ENCODE measurements around the gene TNFSF10. TPM values are rescaled to one million over a fixed set of nuclear protein-coding genes. Genes with fewer than 3 reads are reported as not detected.
A peak's percentile ranks its signal among the peaks of the same experiment; 100 is the strongest.

TNFSF10 gene
- total and polyA plus RNA-seq, 2 experiments from 2014 or later, result not detected

DNA sequence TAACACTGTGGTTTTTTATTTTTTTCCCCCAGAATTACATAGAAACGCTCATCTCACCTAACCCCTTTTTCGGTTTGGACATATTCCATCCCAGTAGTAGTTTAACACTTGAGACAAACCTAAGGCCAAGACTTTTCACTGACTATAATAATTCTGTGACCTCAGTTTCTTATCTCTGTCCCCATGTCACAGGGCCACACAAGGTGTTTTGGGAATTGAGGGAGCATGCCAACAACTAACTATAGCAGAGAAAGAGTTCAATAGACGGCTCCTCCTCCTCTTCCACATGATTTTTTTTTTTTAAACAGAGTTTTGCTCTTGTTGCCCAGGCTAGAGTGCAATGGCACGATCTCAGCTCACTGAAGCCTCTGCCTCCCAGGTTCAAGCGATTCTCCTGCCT is 47.5 kb downstream of the TNFSF10 start:
- Histone ChIP-seq H3K27me3 (replicated peaks; ENCODE audit: insufficient read depth) (no peaks in the 10 kb centered on the region), H3K9ac (no peak overlapping the region), H3K4me2 (ENCODE audit: unreplicated experiment) (no peak overlapping the region), H3K4me1 (ENCODE audit: insufficient read depth) (no peaks in the 10 kb centered on the region), H3K4me3 (no peak overlapping the region), H3F3A (ENCODE audit: insufficient read depth) (no peaks in the 10 kb centered on the region), H2AFZ (no peak overlapping the region), H3K9me3 (ENCODE audit: low read depth) (no peaks in the 10 kb centered on the region), H4K20me1 (ENCODE audit: insufficient read depth) (no peaks in the 10 kb centered on the region), H3K36me3 (ENCODE audit: low read depth) (no peaks in the 10 kb centered on the region), H3K27ac (no peak overlapping the region), H3K79me2 (ENCODE audit: insufficient read depth) (no peaks in the 10 kb centered on the region), H3K9me2 (ENCODE audit: insufficient read depth) (no peaks in the 10 kb centered on the region)
- TF ChIP-seq EZH2 (IDR thresholded peaks at IDR 0.05; ENCODE audit: insufficient read depth, poor library complexity, severe bottlenecking) (no peak), EZH2phosphoT487 (IDR thresholded peaks at IDR 0.05; ENCODE audit: insufficient read depth, low read depth) (no peak)
- WGBS, 2 experiments (ENCODE audit: low coverage in 1 of 2, low lambda C conversion rate in 2 of 2, missing lambda C conversion rate in 2 of 2), result 95% methylated on average over 5 of the region's 5 CpGs
- in situ Hi-C loops (cut with MboI), result no loop called here
- no peak for DNase-seq

DNA sequence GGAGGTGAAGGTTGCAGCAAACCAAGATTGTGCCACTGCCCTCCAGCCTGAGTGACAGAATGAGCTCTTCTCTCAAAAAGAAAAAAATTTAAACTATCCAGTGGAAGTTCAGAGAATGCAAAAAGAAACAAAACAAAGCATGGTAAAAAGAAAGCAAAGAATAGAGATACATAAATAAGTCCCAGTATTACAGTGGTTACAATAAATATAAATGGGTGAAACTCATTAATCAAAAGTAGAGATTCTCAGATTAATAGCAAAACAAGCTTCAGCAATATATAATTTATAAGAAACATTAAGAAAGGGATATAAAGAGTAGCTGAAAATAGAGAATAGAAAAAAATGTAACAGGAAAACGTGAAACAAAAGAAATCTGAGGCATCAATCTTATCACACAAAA is 51.3 kb downstream of the TNFSF10 start:
- Histone ChIP-seq H3K36me3 (ENCODE audit: low read depth) (no peaks in the 10 kb centered on the region), H2AFZ (no peak overlapping the region), H3K9me2 (ENCODE audit: insufficient read depth) (no peaks in the 10 kb centered on the region), H3K4me2 (ENCODE audit: unreplicated experiment) (no peak overlapping the region), H3K27ac (no peak overlapping the region), H3K79me2 (ENCODE audit: insufficient read depth) (no peaks in the 10 kb centered on the region), H3K9me3 (ENCODE audit: low read depth) (no peaks in the 10 kb centered on the region), H3K4me1 (ENCODE audit: insufficient read depth) (peaks cover 6% of the 10 kb centered on the region; the same call in 1 of the 2 replicates), H4K20me1 (ENCODE audit: insufficient read depth) (no peaks in the 10 kb centered on the region), H3K27me3 (replicated peaks; ENCODE audit: insufficient read depth) (no peaks in the 10 kb centered on the region), H3K9ac (no peak overlapping the region), H3F3A (ENCODE audit: insufficient read depth) (0 out of 2 replicates have a peak, but pooled peaks cover 9% of the 10 kb centered on the region), H3K4me3 (no peak overlapping the region)
- in situ Hi-C loops (cut with MboI), result no loop called here
- TF ChIP-seq EZH2 (IDR thresholded peaks at IDR 0.05; ENCODE audit: insufficient read depth, poor library complexity, severe bottlenecking), result no peak
- no peak for TF ChIP-seq EZH2phosphoT487 (IDR thresholded peaks at IDR 0.05; ENCODE audit: insufficient read depth, low read depth)
- DNase-seq, result no peak
- 53 to 66% methylated on average over 1 of the region's 1 CpG for WGBS, 2 experiments (ENCODE audit: low coverage in 1 of 2, low lambda C conversion rate in 2 of 2, missing lambda C conversion rate in 2 of 2)

DNA sequence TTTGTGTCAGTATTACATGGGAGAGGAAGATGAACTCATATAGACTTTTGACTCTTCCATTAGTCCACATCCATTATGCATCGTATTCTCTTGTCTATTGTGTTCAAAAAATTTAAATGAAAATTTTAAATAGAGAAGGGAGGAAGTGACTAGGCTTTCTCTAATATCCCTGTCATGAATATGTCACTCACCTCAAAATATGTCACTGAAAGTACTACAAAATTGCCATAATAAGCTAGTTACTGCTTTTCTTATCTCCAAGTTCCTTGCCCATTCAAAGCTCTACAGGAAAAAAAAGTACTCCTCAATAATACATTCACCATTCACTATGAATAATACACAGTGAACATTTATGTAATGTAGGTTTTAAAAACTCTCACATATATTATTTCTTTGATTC is 52.6 kb downstream of the TNFSF10 start:
- H3K4me1 ChIP-seq (ENCODE audit: insufficient read depth), result peaks cover 7% of the 10 kb centered on the region; the same call in 1 of the 2 replicates
- no peak for TF ChIP-seq EZH2 (IDR thresholded peaks at IDR 0.05; ENCODE audit: insufficient read depth, poor library complexity, severe bottlenecking)
- TF ChIP-seq EZH2phosphoT487 (IDR thresholded peaks at IDR 0.05; ENCODE audit: insufficient read depth, low read depth), result no peak
- no peak for DNase-seq
- H3K27ac ChIP-seq, result no peak overlapping the region
- in situ Hi-C loops (cut with MboI), result no loop called here
- WGBS, 2 experiments (ENCODE audit: low coverage in 1 of 2, low lambda C conversion rate in 2 of 2, missing lambda C conversion rate in 2 of 2), result 89 to 93% methylated on average over 1 of the region's 1 CpG
- no peaks in the 10 kb centered on the region for H3K27me3 ChIP-seq (replicated peaks; ENCODE audit: insufficient read depth)
- H3K9ac ChIP-seq, result no peak overlapping the region
- H3K9me3 ChIP-seq (ENCODE audit: low read depth), result no peaks in the 10 kb centered on the region
- H3K9me2 ChIP-seq (ENCODE audit: insufficient read depth), result no peaks in the 10 kb centered on the region
- H2AFZ ChIP-seq, result no peak overlapping the region
- H3F3A ChIP-seq (ENCODE audit: insufficient read depth), result 0 out of 2 replicates have a peak, but pooled peaks cover 10% of the 10 kb centered on the region
- no peaks in the 10 kb centered on the region for H4K20me1 ChIP-seq (ENCODE audit: insufficient read depth)
- H3K4me2 ChIP-seq (ENCODE audit: unreplicated experiment), result no peak overlapping the region
- H3K4me3 ChIP-seq, result no peak overlapping the region
- no peaks in the 10 kb centered on the region for H3K79me2 ChIP-seq (ENCODE audit: insufficient read depth)
- no peaks in the 10 kb centered on the region for H3K36me3 ChIP-seq (ENCODE audit: low read depth)

DNA sequence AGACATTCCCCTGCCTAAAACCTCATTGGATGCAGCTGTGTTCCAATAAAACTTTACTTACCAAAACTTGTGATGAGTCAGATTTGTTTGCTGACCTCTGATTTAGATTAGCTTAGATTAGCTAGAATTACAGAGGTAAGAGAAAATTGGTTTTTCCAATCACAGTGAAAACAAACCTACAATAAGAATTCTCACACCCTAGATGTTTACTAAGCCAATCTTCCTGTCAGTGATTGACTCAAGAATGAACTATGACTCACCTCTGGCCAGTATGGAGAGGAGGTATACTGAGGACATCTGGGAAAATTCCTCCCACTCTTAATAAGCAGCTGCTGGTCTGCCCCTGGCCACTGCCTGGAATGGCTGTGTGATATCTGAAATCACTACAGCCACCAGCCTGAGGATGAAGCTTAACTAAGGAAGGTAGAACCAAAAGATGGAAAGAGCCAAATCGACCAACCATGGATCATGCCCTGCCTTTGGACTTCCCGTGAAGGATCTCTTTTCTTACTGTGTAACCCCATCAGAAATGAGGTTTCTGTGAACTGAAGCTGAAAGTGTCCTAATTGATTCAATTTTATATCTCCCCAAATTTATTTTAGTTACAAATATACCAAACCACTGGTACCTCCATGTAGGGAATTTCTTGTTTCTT is 55.9 kb downstream of the TNFSF10 start:
- WGBS, 2 experiments (ENCODE audit: low coverage in 1 of 2, low lambda C conversion rate in 2 of 2, missing lambda C conversion rate in 2 of 2), result 94 to 100% methylated on average over 2 of the region's 2 CpGs

More for the DNA sequence above, 55.9 kb downstream of the TNFSF10 start:
- Histone ChIP-seq H3K79me2 (ENCODE audit: insufficient read depth) (no peaks in the 10 kb centered on the region), H3K36me3 (ENCODE audit: low read depth) (no peaks in the 10 kb centered on the region), H3K9me3 (ENCODE audit: low read depth) (no peaks in the 10 kb centered on the region), H3K27me3 (replicated peaks; ENCODE audit: insufficient read depth) (no peaks in the 10 kb centered on the region), H2AFZ (no peak overlapping the region), H3K9ac (no peak overlapping the region), H3K27ac (no peak overlapping the region), H3K4me2 (ENCODE audit: unreplicated experiment) (no peak overlapping the region), H3K4me3 (no peak overlapping the region), H3F3A (ENCODE audit: insufficient read depth) (0 out of 2 replicates have a peak, but pooled peaks cover 10% of the 10 kb centered on the region), H3K4me1 (ENCODE audit: insufficient read depth) (peaks cover 7% of the 10 kb centered on the region; the same call in 1 of the 2 replicates), H3K9me2 (ENCODE audit: insufficient read depth) (no peaks in the 10 kb centered on the region), H4K20me1 (ENCODE audit: insufficient read depth) (no peaks in the 10 kb centered on the region)
- DNase-seq, result peak; percentile 60
- TF ChIP-seq EZH2 (IDR thresholded peaks at IDR 0.05; ENCODE audit: insufficient read depth, poor library complexity, severe bottlenecking), result no peak
- TF ChIP-seq EZH2phosphoT487 (IDR thresholded peaks at IDR 0.05; ENCODE audit: insufficient read depth, low read depth), result no peak
- in situ Hi-C loops (cut with MboI), result no loop called here

Data from GM23248 (cell line).